Activated CD4-positive, alpha-beta memory T cell treated with anti-CD3 and anti-CD28 coated beads, Interleukin-2, amount 10 ng/mL, durations not matched to agents 7 days and 5 days (primary cell): ENCODE measurements around the gene USP15. TPM values are rescaled to one million over a fixed set of nuclear protein-coding genes. Genes with fewer than 3 reads are reported as not detected.
"Not testable (repeated sequence)": the region's sequence is repeated elsewhere in the genome, so short reads cannot be mapped to it uniquely, and the experiment has no call there.

Source experiments
- CTCF ChIA-PET: fragments of 350-600 bp; sonication (Branson Sonifier 250); formaldehyde crosslinking; loops from one replicate; lab custom pipeline; 2021; ENCODE audit warnings: antibody characterized with exemption, inconsistent platforms; lab: Charles Lee
- POLR2A ChIA-PET: fragments of 350-600 bp; sonication (Branson Sonifier 250); formaldehyde crosslinking; loops from one replicate; lab custom pipeline; 2021; ENCODE audit warnings: antibody characterized with exemption; lab: Charles Lee
- DNase-seq: peaks from one replicate; pipeline ENCODE4 v3.0.0-alpha.2; 2020
- H3K27ac Mint-ChIP-seq: one replicate; pipeline ENCODE4 v1.8.0; 2021; ENCODE audit warnings: mild to moderate bottlenecking, mixed read lengths
- H3K27me3 Mint-ChIP-seq: one replicate; pipeline ENCODE4 v1.8.0; 2021; ENCODE audit warnings: mixed read lengths
- H3K36me3 Mint-ChIP-seq: one replicate; pipeline ENCODE4 v1.8.0; 2021; ENCODE audit warnings: low read depth, mixed read lengths
- H3K4me1 Mint-ChIP-seq: one replicate; pipeline ENCODE4 v1.8.0; 2021; ENCODE audit warnings: mixed read lengths
- H3K4me3 Mint-ChIP-seq: one replicate; pipeline ENCODE4 v1.8.0; 2021; ENCODE audit warnings: mild to moderate bottlenecking, mixed read lengths
- H3K9me3 Mint-ChIP-seq: one replicate; pipeline ENCODE4 v1.8.0; 2021; ENCODE audit warnings: mixed read lengths
- total RNA-seq, 2 experiments: library from RNA; stranded (reverse); gene quantifications; one replicate each; pipeline ENCODE4 v1.2.3, GENCODE V29; 2021

The USP15 gene
- total RNA-seq, 2 experiments from 2014 or later: 134 to 161 TPM

DNA sequence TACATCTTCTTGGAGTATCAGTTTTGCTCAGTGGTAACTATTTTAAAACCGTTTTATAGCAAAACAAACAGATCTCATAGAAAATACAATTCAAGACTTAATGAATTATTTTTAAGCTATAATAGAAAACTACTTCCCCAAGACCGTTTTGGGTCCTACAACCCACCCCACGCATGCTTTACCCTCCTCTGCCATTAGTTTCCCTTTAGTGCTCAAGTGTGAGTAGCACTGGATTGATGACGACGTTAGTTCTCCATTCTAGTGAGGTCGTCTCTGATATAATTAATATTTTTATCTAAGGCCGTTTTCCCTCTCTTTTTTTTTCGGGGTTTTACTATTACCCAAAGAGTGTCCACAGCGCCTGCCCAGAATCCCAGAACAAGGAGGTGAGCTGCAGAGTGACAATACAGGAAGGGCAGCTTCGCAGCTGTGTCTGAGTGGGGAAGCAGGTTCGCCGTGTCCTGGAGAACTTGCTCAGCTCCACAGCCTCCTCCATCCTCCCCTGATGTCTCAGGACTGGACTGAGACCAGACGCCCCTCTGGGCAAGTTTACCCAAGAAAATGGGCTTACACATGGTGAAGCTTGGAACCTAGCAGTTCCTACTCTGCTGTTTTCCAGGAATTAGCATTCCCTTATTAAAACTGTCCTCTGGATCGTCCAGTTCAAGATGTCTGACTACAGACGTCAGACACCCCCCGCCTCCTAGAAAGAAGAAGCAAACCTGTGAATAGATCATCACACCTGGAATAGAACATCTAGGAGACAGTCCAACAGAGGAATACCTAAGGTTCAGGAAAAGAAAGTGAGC is 174.5 kb downstream of the USP15 start:
- peak overlapping the region; percentile 58 for H3K4me3 Mint-ChIP-seq
- DNase-seq: no peak
- H3K27ac Mint-ChIP-seq: no peak overlapping the region

DNA sequence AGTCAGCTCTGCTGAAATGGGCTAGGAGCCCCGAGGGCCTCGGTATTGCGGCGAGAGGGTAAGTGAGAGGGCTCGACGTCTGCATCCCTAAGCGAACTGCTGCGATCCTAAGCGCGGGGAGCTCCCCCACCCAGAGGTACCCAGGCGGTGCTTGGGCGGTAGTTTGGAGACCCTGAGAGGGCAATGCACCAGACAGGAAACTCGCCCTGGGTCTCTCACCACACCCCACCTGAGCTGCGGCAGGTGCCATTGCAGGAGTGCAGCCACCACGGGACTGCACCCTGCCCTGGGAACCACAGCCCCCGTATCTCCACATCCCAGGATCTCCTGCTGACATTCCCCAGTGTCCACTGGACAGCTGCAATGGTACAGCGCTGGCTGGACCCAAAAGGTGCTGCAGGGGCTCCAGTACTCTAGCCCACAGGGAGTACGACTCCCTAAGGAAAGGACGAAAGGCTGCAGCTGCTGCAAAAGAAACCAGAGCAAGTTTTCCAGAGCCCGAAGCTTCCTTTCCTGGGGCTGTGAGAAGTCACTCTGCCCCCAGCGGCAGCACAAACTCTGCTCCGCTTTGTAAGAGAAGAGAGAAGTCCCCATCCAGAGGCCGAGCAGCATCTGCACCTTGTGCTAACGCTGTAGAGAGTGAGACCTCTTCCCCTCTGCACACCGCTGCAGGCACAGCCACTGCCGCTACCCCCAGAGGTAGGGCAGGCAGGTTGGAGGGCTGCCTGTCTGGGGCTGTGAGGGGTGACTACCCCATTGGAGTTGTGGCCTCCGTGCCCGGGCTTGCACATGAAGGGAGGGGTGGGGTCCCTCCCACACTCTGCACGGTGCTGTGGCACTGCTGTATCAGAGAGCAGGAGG is 175.3 kb downstream of the USP15 start:
- peak; percentile 42 for DNase-seq
- peak overlapping the region; percentile 58 for H3K4me3 Mint-ChIP-seq
- ChIA-PET CTCF (interaction anchor here (0.6 to 5.0 kb wide), 16 partner anchors 8 to 378 kb away, joined by 3 to 112 read pairs (median 3); partner anchors contain the start of gene USP15), POLR2A (interaction anchor here (0.7 to 3.0 kb wide), 5 partner anchors 18 to 176 kb away, joined by 3 to 14 read pairs (median 3); partner anchors contain the start of genes MON2 and USP15)
- no peaks in the 10 kb centered on the region for H3K36me3 Mint-ChIP-seq
- no peak overlapping the region for H3K27ac Mint-ChIP-seq
- H3K27me3 Mint-ChIP-seq: peaks cover 44% of the 10 kb centered on the region
- H3K4me1 Mint-ChIP-seq: peaks cover 20% of the 10 kb centered on the region
- H3K9me3 Mint-ChIP-seq: no peaks in the 10 kb centered on the region

More for the DNA sequence above, 174.5 kb downstream of the USP15 start:
- no peaks in the 10 kb centered on the region for H3K9me3 Mint-ChIP-seq
- peaks cover 52% of the 10 kb centered on the region for H3K27me3 Mint-ChIP-seq
- H3K4me1 Mint-ChIP-seq: peaks cover 20% of the 10 kb centered on the region
- CTCF ChIA-PET: interaction anchor here (0.6 to 5.0 kb wide), 13 partner anchors 8 to 379 kb away, joined by 3 to 112 read pairs (median 3); partner anchors contain the start of gene USP15
- no peaks in the 10 kb centered on the region for H3K36me3 Mint-ChIP-seq
- POLR2A ChIA-PET: interaction anchor here (0.7 to 1.1 kb wide), 3 partner anchors 167 to 175 kb away, joined by 3 read pairs; partner anchors contain the start of gene USP15

DNA sequence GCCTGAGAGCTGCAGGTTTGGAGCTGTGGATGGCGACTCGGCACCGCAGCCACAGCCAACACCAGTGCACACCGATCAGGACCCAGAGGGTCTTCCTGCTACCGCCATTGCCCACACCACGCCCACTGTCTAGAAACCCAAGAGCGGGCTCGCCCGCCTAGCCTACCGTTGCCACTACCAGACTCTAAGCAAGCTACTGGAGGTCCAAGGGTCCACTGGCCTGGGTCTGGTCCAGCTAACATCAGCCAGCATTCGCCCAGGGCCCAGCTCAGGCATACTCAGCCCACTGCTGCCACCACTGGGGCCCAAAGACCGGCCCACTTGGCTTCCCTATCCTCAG is 175.9 kb downstream of the USP15 start:
- peaks cover 44% of the 10 kb centered on the region for H3K27me3 Mint-ChIP-seq
- ChIA-PET CTCF (interaction anchor here (0.6 to 5.0 kb wide), 10 partner anchors 9 to 377 kb away, joined by 3 to 112 read pairs (median 3); partner anchors contain the start of gene USP15), POLR2A (interaction anchor here (1.6 to 3.0 kb wide), 2 partner anchors 19 to 31 kb away, joined by 4 to 14 read pairs; partner anchors contain the start of gene MON2)
- DNase-seq: no peak
- peaks cover 5% of the 10 kb centered on the region for H3K36me3 Mint-ChIP-seq
- H3K27ac Mint-ChIP-seq: no peak overlapping the region
- no peak overlapping the region for H3K4me3 Mint-ChIP-seq
- no peaks in the 10 kb centered on the region for H3K9me3 Mint-ChIP-seq
- H3K4me1 Mint-ChIP-seq: peaks cover 20% of the 10 kb centered on the region

DNA sequence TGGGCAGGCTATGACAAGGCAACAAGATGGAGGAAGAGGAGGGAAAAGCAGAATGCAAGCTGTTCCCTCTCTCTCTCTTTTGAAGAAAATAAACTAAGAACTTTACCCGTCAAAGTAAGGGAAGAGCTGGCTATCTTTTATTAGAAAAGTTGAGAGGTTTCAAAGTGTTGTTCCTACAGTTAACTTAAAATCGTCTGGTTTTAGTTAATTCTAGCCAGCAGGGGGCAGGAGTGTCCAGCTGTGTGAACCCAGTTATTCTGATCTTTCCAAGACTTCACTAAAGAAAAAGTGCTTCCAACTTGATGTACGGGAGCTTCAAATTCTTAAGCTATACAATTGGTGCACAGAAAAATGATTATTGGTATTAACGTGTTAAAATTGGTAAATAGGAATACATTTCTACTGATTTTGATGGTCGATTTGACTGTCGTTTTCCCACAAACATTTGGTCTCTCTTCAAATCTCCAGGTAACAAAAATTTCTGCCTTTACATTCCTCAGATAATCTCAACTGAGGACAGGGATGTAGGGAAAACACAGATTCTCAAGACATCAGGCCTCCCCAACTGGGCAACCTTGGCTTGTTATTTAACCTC is 178.0 kb downstream of the USP15 start:
- DNase-seq: peak; percentile 50
- Mint-ChIP-seq H3K4me3 (no peak overlapping the region), H3K36me3 (peaks cover 8% of the 10 kb centered on the region), H3K4me1 (peaks cover 20% of the 10 kb centered on the region), H3K27ac (no peak overlapping the region), H3K27me3 (peaks cover 41% of the 10 kb centered on the region), H3K9me3 (peaks cover 6% of the 10 kb centered on the region)
- ChIA-PET CTCF (interaction anchor here (0.6 to 5.0 kb wide), 20 partner anchors 12 to 375 kb away, joined by 3 to 112 read pairs (median 4); no protein-coding TSS in a partner anchor), POLR2A (interaction anchor here (3.0 kb wide), 1 partner anchor 29 kb away, joined by 14 read pairs; the partner anchor contains the start of gene MON2)

DNA sequence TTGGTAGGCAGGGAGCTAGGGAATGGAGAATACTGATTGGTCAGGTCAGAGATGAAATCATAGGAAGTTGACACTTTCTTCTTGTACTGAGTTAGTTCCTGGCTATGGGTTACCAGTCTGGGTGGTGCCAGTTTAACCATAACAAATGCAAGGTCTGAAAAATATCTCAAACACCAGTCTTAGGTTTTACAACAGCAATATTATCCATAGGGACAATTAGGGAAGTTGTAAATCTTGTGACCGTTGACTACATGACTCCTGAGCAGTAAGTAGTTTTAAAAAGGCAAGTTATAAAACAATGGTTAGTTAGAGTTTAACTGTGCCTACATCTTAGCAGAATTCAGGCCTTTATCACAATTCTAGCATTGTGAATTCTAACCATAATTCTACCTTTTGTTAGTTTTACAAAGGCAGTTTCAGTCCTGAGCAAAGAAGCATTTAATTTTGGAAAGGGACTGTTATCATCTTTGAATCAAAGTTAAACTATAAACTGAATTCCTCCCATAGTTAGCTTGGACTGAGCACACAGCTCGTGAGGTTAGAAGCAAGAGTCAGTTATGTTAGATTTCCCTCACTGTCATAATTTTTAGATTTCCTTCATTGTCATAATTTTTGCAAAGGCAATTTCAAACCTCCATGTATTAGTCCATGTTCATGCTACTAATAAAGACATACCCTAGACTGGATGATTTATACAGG is 186.7 kb downstream of the USP15 start:
- peaks cover 32% of the 10 kb centered on the region for H3K27me3 Mint-ChIP-seq
- DNase-seq: no peak
- H3K36me3 Mint-ChIP-seq: no peaks in the 10 kb centered on the region
- no peaks in the 10 kb centered on the region for H3K4me1 Mint-ChIP-seq
- H3K4me3 Mint-ChIP-seq: no peak overlapping the region
- CTCF ChIA-PET: interaction anchor here (1.1 kb wide), 1 partner anchor 10 kb away, joined by 3 read pairs; no protein-coding TSS in a partner anchor
- POLR2A ChIA-PET: no interaction called here
- no peak overlapping the region for H3K27ac Mint-ChIP-seq
- peaks cover 18% of the 10 kb centered on the region for H3K9me3 Mint-ChIP-seq

DNA sequence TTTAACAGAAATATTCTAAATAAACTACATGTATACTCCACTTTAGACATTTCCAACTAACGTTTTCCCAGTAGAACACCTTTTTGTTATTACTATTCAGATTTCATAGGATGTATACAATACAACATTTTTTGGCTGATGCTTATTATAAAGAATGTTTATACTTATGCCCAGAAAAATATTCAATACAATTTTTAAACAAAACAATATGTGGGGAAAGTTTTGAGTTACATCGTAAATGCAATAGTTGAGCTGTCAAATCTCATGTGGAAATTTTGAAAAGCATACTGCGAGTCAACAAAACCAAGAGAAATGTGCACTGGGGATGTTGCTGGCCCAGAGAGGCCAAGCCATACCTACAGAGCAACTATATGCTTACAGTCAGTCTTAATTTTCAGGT is 188.2 kb downstream of the USP15 start:
- no peak for DNase-seq
- ChIA-PET POLR2A (no interaction called here), CTCF (no interaction called here)
- no peaks in the 10 kb centered on the region for H3K4me1 Mint-ChIP-seq
- no peak overlapping the region for H3K4me3 Mint-ChIP-seq
- H3K27ac Mint-ChIP-seq: no peak overlapping the region
- peaks cover 13% of the 10 kb centered on the region for H3K9me3 Mint-ChIP-seq
- H3K36me3 Mint-ChIP-seq: no peaks in the 10 kb centered on the region
- peaks cover 20% of the 10 kb centered on the region for H3K27me3 Mint-ChIP-seq

DNA sequence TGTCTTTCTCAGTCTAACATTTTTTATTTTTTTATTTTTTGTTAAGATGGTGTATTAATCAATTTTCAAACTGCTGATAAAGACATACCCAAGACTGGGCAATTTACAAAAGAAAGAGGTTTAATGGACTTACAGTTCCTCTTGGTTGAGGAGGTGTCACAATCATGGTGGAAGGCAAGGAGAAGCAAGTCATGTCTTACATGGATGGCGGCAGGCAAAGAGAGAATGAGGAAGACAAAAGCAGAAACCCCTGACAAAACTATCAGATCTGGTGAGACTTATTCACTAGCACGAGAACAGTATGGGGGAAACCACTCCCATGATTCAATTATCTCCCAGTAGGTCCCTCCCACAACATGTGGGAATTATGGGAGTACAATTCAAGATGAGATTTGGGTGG is 195.2 kb downstream of the USP15 start:
- H3K27me3 Mint-ChIP-seq, H3K36me3 Mint-ChIP-seq, DNase-seq, H3K9me3 Mint-ChIP-seq, H3K4me1 Mint-ChIP-seq, H3K27ac Mint-ChIP-seq, H3K4me3 Mint-ChIP-seq: not testable (repeated sequence)
- CTCF ChIA-PET: interaction anchor here (0.7 kb wide), 1 partner anchor 69 kb away, joined by 3 read pairs; no protein-coding TSS in a partner anchor
- POLR2A ChIA-PET: interaction anchor here (1.4 kb wide), 1 partner anchor 12 kb away, joined by 5 read pairs; no protein-coding TSS in a partner anchor

DNA sequence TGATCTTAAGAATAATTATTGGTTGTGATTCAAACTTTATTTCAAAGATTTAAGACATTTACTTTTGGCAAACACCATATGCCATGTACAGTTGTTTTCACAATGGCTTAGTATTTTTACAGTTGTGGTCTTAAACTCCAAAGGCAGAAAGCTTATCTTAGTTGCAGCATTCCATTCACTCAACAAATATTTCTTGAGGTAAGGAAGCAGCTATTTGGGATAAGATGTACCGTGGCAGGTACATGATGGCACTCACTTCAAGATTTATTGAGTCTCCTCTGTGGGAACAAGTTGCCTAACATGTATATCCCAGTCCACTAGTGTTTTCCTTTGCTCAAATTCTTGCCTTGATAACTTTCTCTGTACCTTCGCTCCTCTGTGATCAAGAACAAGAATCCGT is 198.4 kb downstream of the USP15 start:
- ChIA-PET POLR2A (interaction anchor here (2.1 kb wide), 1 partner anchor 8 kb away, joined by 6 read pairs; the partner anchor contains the start of gene MON2), CTCF (interaction anchor here (1.0 to 1.1 kb wide), 2 partner anchors 9 to 23 kb away, joined by 3 read pairs; partner anchors contain the start of gene MON2)
- H3K4me3 Mint-ChIP-seq: no peak overlapping the region
- H3K9me3 Mint-ChIP-seq: peaks cover 18% of the 10 kb centered on the region
- H3K27me3 Mint-ChIP-seq: peaks cover 7% of the 10 kb centered on the region
- no peak for DNase-seq
- no peak overlapping the region for H3K27ac Mint-ChIP-seq
- H3K4me1 Mint-ChIP-seq: no peaks in the 10 kb centered on the region
- H3K36me3 Mint-ChIP-seq: peaks cover 4% of the 10 kb centered on the region

DNA sequence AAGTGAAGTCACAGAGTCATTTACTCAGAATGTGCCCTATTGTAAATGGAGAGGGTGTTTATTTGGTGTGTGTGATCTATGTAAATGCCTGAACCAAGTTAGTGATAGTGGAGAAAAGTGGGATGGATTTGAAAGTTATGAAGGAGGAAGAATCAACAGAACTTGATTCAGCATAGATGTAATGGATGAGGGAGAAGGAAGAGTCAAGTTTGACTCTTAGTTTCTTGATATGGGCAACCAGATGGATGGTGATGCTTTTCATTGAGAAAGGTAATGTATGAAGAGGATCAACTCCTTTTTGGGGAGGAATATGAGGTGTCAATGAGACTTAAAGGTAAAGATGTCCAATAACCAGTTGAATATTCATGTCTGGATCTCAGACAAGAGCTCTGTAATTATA is 199.8 kb downstream of the USP15 start:
- Mint-ChIP-seq H3K27ac (no peak overlapping the region), H3K27me3 (peaks cover 7% of the 10 kb centered on the region), H3K9me3 (peaks cover 21% of the 10 kb centered on the region), H3K4me3 (no peak overlapping the region), H3K36me3 (peaks cover 6% of the 10 kb centered on the region), H3K4me1 (no peaks in the 10 kb centered on the region)
- POLR2A ChIA-PET: no interaction called here
- DNase-seq: no peak
- CTCF ChIA-PET: interaction anchor here (1.4 kb wide), 1 partner anchor 23 kb away, joined by 3 read pairs; no protein-coding TSS in a partner anchor

DNA sequence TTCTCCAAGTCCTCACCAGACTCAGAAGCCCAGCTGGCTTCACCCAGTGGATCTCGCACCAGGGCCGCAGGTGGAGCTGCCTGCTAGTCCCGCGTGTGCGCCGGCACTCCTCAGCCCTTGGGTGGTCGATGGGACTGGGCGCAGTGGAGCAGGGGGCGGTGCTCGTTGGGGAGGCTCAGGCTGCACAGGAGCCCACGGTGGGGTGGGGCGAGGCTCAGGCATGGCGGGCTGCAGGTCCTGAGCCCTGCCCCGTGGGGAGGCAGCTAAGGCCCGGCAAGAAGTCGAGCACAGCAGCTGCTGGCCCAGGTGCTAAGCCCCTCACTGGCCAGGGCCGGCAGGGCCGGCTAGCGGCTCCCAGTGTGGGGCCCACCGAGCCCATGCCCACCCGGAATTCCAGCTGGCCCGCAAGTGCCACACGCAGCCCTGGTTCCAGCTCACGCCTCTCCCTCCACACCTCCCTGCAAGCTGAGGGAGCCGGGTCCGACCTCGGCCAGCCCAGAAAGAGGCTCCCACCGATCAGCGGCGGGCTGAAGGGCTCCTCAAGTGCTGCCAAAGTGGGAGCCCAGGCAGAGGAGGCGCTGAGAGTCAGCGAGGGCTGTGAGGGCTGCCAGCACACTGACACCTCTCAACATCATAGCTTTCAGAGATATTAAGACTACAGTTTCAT is 201.1 kb downstream of the USP15 start:
- CTCF ChIA-PET, H3K4me1 Mint-ChIP-seq, H3K27me3 Mint-ChIP-seq, H3K36me3 Mint-ChIP-seq, H3K4me3 Mint-ChIP-seq, DNase-seq, H3K27ac Mint-ChIP-seq, POLR2A ChIA-PET: not testable (repeated sequence)
- peaks cover 18% of the 10 kb centered on the region for H3K9me3 Mint-ChIP-seq

DNA sequence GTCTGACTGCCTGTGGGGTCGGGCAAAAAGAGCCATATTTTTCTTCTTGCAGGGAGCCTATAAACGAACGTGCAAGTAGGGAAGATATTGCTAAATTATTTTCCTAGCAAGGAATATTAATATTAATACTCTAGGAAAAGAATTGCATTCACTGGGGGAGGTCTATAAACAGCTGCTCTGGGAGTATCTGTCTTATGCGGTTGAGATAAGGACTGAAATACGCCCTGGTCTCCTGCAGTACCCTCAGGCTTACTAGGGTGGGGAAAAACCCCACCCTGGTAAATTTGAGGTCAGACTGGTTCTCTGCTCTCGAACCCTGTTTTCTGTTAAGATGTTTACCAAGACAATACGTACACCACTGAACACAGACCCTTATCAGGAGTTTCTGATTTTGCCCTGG is 203.0 kb downstream of the USP15 start:
- CTCF ChIA-PET, POLR2A ChIA-PET, H3K27me3 Mint-ChIP-seq, DNase-seq, H3K27ac Mint-ChIP-seq, H3K4me3 Mint-ChIP-seq: not testable (repeated sequence)
- peaks cover 14% of the 10 kb centered on the region for H3K4me1 Mint-ChIP-seq
- peaks cover 10% of the 10 kb centered on the region for H3K36me3 Mint-ChIP-seq
- H3K9me3 Mint-ChIP-seq: peaks cover 17% of the 10 kb centered on the region
